Activated CD4-positive, alpha-beta T cell treated with anti-CD3 and anti-CD28 coated beads for 48 hours (primary cell): ENCODE measurements around the gene RPP30.
"Not testable (repeated sequence)": the region's sequence is repeated elsewhere in the genome, so short reads cannot be mapped to it uniquely, and the experiment has no call there.

Experiments used
- DNase-seq: peaks from one replicate; pipeline ENCODE4 v3.0.0-alpha.2; 2020

Gene RPP30

DNA sequence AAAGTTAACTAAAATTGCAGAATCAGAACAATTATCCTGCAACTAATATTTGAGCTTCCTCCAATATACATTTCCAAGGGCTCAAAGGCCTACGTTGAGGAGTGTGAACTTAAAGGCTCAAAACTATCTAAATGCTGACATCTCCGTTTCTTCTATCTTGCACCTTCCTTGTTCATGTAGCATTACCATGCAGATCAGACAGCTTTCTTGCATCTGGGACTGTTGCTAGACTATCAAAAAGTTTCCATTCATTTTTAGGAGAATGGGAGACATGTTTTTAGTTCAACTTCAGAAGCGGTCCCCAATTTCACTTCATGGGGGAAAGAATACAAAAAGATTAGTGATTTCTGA, 46.2 kb downstream of the RPP30 start:
- DNase-seq = no peak

DNA sequence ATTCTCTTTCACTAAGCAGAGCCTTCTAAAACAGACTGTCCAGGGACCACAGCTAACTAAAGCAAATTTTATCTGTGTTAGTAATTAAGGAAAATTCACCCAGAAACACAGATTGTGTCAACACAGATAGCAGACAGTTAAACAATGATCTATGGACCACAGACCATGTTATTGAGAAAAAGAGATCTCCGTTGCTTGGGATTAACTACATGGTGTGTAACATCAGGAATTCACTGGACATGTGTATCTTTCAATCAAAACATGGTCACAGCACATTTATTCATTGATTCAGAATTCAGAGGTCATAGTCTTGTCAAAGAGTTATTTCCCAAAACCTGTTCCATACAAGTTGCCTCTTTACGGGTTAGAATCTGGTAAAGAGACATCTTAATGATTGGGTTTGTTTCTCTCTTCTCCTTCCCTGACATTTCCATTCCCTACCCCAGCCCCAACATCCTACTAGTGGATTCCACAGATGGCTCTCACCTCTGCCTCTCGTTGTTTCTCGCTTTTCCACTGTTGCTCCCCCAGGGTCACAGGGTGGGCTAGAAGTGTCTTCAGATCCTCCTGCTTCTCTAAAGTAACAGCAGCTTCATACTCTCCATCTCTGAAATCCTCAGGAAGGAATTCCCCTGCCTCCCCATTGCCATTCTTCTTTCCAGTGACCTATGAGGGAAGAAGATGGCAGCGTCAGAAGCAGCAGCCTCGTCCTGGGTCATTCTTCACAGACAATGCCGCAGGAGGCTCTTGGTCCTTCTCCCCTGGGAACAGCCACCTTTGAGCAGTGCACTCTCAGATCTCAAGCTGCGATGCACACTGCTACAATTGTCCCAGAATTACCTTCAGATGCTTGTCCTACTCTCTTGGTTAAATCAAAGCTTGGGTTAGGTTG, 48.2 kb downstream of the RPP30 start:
- no peak for DNase-seq

DNA sequence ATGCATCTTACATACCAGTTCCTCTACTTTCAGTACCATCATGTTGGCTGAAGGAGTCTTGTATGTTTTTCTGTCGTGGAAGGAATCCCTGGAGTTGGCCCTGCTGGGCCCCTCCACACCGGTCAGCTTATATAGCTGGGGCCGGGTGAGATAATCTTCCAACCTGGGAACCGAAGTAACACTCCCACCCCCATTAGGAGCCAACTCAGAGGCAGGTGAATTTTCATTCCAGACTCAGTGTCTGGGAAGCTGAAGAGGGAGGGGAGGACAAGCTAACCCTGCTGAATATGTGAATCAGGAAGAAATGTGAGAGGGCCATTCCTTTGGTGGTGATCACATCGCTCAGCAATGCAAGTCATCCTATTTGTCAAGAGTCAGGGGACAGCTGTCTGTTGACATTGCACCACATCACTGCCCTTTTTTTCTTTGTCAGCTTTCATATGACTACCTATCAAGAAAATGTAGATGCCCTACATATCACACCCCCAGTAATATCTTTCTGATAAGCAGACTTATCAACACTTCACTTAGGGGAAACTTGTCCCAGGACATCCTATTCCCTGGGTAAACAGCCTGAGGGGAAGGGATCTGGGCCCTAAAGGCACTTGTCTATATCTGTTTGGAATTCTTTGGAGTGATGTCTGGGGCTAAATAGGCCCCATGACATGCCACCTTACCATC, 49.4 kb downstream of the RPP30 start, which contains the start of gene ANKRD1:
ANKRD1 (minus strand) TSS at position 102 of the 681 bp plus-strand sequence; CDS start at position 42, 60 bp downstream.
- no peak for DNase-seq

DNA sequence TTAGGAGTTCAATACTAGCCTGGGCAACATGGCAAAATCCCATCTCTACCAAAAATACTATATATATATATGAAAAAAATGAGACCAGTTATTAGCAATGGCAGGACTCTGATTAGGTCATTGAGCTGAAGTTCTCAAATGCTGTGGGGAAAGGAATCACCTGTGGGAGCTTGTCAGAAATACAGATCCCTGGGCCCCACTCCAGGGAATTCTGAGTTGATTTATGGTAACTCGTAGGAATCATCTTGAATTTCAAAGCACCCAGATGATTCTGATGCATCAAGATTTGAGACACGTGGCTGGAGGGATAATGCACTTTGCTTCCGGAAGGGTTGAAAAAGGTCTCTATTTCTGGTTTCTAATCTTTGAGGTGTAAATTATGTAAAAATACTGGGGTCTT, 50.1 kb downstream of the RPP30 start:
- no peak for DNase-seq

DNA sequence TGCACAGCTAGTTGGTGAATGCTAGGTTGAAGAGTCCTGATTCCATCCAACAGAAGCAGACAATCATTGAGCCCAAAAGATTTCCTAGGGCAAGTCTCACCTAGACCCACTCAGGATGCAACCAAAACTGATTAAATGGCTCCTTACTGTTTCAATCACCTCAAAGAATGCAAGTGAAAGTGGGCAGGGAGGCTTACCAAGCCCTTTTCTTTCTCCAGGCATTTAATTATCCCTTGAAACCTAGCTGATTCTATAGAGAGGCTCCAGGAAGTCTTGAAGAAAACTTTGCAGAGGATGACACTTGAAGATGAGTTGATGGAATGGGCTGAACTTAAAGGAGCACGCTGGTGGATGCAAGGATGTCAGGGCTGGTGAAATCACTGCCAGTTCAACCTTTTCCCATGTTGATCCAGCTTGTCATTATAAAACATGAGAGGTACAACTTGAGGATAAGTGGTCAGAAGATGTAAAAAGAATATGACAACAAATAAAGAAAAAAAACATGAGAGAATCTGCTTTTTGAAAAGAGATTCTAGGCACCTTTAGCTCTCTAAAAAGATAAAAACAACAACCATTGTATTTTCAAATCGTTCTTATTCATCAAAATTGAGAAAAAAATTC, 51.4 kb downstream of the RPP30 start:
- DNase-seq = no peak

DNA sequence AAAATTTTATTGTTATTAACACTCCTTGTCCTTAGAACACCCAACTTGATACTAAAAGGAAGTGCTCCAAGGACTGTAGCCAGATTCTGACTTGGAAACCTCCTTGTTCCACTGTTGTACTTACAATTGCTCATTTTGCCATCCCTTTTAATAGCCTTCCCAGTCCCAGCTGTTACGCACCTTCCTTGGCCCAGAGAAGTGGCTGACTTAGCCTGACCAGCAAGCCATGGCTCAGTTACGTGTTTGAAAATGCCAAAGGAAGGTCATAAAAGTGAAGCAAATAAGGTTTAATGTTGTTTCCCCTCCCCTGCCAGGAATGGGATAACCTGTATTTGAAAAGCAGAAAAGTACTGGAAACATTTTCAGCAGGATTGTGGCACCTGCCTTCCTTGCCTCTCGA, 52.8 kb downstream of the RPP30 start:
- no peak for DNase-seq

DNA sequence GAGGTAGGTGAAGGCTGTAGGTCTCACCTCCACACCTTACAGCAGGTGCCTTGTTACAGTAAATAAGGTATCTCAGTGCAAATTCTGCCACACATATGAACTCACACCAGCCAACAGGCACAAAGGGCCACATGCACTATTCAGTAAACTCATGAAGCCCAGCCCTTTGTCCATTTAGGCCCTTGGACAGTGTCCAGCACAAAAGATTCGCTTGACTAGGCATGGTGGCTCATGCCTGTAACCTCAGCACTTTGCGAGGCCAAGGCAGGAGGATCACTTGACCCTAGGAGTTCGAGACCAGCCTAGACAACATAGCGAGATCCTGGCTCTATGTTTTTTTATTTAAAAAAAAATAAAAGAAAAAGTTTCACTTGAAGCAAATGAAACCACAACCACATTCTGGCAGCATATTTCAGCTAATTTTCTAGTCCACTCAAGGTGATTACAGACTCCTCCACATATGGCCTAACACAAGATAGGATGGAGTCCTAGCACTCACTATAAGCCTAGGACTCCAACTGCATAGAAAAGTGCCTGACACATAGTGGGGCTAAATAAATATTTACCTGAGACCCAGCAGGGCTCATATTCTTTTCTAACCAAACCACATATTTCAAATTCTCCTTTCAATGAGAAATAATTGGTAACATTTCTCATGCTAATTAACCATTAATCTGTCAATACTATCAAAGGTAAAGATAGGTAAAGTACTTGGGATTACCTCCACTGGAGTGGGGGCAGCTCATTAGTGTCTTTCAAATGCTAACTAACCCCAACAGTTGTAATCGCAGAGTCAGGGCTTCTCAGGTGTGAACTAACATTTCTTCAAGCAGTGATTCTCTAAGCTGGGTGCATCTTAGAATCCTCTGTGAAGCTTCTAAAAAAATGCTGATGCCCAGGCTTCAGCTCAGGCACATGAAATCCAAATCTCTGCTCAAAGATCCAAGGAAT, 53.6 kb downstream of the RPP30 start:
- DNase-seq = no peak

DNA sequence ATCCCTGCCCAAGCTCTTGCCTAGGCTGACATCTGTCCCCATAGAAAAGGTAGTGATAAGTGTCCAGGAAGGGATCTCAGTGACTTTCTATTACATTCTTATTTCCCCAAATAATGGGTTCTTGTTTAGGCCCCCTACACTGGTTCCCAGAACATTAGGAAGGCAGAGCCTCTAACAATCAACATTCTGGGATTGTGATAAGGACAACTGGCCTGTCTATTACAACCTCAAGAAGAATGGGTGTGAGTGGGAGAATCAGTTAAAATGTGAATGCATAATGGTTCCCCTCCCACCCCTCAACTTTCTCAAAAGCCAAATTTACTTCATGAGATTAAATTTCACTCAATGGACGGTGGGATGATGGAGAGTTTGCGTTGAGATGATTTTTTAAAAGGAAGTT, 55.5 kb downstream of the RPP30 start:
- no peak for DNase-seq

DNA sequence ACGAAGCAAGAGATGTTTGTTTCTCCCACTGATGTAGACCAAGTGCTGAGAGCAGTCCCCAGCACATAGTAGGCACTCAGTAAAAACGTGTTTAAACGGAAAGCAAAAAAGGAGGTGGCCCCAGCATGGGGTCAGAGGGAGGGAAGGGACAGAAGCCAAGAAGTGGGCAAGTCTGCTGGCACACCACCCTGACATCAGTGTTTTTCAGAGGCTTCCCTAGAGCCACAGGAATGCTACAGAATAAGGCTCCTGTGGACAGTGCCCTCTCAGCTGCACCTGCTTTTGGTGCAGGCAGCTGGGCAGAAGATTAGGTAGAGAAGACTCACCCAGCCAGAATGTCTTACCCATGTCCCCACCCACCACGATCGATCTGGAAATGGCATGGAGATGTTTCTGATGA, 57.4 kb downstream of the RPP30 start:
- no peak for DNase-seq

DNA sequence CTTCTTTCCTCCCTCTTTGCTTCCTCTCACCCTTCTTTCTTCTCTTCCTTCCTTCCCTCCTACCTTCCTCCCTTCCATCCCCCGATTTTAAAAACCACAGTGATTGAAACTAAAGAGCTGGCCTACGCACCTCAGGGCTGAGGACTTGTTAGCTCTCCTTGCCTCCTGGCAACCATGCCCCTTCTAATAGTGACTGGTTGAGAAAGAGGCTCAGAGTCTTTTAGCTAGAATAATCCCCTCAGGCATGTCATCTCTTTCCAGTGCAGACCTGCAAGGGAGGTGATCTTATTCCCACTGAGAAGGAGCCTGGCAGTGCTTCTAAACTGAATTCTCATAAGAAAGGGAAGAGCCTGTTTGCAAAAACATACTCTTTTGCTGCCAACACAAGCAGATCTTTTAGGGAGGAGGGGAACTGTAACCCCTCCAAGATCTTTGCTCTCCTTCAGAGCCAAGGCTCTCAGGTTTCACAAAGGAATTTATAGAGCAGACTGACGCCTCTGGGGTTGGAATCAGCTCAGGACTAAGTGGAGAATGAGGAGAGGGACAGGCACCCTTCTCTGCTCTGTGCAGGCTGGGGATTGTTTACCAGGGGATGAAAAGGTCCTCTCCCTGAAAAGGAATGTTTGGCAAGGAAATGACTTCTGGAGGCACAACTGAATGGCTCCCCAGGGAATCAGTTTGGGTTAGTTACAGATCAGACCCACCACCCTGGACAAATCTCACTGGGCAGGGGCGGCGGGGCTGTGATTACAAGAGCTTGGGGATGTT, 58.5 kb downstream of the RPP30 start:
- DNase-seq = no peak

DNA sequence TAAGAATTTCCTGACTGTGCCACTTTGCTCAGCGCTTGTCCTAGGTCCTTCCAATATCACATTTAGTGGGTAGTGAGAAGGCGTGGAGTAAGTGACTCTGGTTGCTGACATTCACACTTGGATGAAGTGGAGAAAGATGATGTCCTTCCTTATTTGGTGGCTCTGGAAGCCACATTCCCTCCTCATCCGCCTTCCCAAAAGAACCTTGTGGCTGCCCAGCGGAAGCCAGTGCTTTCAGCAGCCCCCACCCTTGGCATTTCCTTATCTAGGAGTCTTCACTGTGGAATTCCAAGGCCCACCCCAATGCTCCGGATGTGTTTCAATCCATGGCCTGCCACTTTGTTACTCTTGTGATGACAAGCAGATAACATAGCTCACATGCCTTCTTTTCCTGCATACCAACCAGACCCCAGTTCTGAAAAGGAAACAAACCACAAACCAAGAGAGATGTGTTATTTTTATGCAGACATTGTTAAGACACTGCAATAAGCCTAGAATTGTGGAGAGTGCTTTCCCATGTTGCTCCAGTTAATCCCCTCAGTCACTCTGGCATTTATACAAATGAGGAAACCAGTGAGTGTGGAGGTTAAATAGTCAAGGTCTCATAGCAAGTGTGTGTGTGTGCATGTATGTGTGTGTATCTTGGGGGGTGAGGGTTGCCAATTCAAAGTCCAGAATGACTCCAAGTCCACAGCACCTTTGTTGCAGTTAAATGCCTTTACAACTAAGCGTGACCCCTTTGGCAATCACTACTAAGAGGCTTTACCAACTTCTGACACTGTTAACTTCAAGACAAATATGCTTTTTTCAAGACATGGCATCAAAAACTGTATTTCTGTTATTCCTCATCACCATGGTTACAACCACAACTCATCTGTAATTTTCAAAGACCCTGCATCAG, 59.4 kb downstream of the RPP30 start:
- DNase-seq = no peak

DNA sequence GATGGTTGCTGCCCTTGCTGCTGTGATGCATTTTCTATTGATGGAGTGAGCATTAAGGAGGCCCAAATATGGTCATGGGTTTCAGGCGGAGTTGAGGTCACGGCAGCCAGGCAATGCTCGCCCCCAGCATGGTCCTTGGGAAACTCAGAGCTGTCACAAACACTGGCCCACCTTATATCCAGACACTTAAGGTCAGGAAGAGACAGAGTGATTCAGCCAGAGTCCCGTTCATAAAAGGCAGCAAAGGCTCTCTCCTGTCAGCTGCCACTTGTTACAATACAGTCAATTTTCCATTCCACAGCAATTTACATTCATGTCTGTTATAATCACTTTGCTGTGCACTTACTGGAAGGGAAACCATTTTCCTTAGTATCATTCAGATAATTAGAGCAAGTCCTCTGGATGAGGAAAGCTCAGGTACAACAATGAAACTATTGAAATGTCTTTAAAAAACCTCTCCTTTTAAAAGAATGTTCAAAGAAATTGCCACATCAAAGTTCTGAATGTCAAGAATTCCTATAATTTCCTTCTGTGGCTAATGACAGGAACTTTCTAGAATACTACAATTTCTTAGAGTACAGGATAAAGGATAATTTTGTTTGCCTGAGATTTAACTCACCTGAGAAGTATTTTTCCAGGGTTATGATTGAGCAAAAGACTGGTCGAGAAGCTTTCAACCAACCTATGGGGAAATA, 64.0 kb downstream of the RPP30 start:
- DNase-seq = no peak

DNA sequence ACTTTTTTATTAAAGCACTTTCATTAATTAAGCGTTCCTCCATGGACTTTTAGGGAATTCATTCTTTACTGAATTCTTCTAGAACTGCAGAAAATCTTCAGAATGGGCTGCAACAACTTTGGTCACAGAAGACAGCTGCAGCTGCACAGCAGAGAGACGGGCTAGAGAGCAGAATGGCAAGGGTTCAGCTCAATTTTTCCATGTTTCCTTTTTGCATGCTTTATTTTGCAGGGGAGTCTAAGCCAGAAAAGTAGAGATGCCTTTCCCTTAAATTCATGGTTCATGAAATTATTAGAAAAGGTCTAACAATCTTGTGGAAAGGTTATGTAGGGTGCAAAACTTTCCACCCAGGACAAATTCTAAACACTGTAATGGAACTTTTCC, 64.5 kb downstream of the RPP30 start:
- DNase-seq = no peak

DNA sequence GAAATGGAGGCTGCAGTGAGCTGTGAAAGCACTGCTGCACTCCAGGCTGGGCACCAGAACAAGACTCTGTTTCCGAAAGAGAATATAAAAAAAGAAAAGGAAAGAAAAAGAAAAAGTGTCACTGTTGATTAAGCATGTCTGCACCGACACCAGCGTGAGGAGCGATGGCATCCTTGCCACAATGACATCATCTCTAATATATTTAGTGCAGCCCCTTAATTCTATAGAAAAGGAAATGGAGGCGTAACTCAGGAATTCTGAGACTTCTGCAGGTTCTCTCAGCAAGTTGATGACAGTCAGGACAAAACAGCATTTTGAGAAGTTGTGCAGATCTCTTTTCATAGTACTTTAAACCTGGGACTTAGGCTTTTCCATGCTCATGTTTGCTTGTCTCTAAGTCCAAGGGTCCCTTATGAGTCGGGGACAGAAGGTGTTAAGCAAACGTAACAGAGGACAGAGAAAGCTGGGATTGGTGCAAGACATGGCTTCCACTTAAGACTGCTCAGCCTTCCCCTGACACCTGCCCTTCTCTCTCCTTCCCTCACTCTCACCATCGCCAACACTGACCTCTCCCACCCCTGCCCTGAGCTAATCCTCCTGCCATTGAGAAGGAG, 66.0 kb downstream of the RPP30 start:
- no peak for DNase-seq

DNA sequence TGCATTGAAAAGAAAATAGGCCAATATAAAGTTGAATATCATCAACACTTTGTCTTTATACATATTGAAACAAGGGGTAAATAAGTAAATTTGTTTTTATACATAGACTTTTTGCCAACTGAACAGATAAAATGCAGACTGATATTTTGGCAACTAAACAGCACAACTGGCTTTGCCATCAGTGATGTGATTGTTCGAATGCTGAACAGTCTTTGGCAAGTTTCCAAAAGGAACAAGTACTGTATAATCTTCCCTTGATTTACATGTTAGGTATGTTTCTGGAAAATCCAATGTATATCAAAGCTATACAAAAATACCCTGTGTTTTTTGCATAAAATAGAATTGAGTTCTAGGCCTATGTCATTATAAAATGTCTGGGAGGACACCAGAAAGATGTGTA, 67.3 kb downstream of the RPP30 start:
- DNase-seq = no peak

DNA sequence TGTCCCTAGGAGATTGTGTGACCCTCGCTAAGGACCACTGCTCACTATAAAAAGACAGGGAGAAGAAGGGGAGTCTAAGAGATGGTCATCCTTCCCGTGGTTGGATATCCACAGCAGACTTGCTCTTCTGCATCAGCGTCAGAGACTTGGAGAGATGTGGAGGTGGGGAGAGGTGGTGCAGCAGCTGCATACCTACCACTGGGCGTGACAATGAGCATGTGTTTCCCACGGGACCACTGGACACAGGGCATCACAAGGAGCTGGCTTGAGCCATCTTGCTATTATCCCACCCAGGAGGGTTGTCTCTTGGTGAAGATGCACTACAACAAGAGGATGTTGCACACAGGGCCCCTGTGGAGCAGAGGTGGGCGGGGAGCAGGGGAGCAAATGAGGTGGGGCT, 67.9 kb downstream of the RPP30 start:
- DNase-seq = no peak

DNA sequence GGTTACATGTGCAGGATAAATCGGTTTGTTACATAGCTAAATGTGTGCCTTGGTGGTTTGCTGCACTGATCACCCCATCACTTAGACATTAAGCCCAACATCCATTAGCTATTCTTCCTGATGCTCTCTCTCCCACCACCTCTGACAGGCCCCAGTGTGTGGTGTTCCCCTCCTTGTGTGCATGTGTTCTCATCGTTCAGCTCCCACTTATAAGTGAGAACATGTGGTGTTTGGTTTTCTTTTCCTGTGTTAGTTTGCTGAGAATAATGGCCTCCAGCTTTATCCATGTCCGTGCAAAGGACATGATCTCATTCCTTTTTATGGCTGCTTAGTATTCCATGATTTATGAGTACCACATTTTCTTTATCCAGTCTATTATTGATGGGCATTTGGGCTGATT, 71.2 kb downstream of the RPP30 start:
- not testable (repeated sequence) for DNase-seq

DNA sequence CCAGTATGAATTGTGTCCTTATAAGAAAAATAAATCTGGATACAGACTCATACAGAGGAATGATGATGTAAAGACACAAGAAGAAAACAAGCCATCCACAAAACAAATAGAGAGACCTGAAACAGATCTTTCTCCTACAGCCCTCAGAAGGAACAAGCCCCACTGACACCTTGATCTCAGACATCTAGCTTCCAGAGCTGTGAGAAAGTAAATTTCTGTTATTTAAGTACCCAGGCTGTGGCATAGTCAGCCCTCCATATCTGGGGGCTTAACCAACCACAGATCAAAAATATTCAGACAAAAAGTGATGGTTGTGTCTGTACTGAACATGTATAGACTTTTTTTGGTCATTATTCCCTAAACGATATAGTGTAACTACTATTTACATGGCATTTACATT, 73.0 kb downstream of the RPP30 start:
- DNase-seq = no peak

DNA sequence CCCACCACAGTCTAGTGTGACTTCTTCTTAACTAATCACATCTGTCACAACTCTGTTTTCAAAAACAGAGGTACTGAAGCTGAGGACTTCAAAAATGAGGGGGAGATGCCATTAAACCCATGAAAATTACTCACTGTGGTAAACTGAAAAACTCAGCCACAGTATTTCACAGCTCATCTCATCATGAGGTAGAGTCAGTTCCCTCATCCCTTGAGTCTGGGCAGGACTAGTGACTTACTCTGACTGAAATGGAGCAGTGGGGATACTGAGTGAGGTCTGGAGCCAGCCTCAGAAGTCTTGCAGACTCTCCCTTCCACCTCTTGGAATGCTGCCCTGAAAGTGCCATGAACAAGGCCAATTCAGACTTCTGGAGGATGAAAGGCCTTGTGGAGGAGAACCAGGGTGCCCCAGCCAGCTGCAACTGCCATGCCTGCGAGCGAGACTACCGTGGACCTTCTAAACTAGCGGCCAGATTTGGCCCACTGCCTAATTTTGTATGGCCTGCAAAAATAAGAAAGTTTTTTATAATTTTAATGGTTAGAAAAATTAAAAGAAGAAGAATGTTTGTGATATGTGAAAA, 73.8 kb downstream of the RPP30 start:
- no peak for DNase-seq
